GM19240 (cell line): ENCODE measurements around the gene LIFR.

ENCODE experiments used
- DNase-seq: peaks from one replicate; pipeline ENCODE4 v3.0.0; 2011; ENCODE audit warnings: low spot score; ENCODE audit not compliant: insufficient read length

Gene LIFR

DNA sequence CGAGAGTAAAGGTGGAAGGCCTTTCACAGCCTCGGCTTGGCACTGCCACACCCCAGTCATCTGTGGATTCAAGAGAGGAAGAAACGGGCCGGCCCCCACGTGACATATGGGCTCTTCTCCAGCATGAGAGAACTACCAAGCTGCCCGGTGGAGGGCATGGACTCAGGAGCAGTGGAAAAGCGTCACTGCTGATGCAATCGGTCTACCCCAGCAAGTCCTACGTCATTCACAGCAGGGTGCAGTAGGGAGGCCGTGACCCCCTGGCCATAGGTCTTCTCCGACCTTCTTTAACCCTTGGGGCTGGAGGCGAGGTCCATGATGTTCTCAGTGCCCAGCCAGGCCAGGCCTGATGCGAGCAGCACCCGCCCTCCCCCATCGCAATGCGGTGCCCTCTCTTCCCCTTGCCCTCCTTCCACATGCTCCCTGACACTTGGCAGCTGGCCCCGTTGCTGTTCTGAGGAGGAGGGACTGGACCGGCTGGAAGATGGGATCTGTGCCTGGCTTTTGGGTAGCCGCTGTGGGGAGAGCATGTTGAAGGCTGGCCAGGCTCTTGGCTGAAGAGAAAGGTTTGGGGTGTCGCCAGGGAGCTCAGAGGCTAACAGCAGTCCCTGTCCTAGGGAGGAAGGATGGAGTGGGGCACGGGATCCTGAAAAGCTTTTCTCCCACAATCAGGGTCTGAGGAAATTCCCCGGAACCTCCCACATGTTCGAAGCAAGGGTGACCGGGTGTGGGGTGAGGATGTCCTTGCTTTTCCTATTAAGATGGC is 89.8 kb downstream of the LIFR start:
- DNase-seq: no peak

DNA sequence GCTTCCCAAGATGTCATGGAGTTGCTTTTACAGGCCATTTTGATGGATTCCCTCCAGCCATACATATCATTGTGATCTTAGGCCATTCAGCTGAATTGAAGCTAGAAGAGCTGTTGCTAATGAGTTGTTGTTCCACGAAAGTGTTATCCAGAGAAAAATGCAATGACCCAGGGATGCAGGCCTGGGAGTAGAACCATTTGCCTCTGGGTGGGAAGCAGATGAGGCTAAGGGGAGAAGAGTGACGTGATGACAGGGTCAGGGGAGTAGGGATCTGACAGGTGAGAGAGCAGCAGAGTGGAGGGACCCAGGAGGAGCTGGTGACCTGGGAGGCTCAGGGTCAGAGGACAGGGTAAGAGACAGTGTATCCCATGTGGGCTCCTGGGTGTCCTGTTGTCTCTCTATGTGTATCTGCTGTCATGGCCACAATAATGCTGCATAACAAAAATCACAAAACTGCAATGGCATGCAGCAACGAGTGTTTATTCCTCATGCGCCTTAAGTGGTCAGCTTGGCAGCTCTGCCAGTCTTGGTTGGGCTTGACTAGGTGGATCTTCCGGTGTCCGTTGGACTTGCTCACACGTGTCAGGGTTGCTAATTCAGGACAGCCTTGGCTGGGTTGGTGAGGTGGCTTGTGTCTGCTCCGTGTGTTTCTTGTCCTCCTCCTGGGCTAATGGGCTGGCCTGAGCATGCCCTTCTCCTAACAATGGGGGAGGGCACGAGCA is 90.6 kb downstream of the LIFR start:
- DNase-seq: no peak

DNA sequence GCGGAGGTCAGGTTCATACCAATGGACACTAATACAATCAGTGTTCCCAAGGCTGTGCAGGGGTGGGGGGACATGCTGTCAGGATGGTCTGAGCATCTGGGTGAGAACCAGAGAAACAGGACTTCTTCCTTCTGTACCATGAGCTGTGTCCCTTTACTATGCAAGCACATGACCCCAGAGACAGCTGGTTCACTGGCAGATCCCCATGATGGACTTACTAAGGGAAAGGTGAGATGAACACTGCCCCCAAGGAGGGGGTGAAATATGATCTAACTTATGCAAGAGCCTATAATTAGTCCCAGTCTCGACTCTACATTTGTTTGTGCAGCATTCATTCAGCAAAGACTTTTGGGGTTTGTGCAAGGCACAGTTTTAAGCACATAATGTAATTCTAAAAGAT is 91.4 kb downstream of the LIFR start:
- no peak for DNase-seq

DNA sequence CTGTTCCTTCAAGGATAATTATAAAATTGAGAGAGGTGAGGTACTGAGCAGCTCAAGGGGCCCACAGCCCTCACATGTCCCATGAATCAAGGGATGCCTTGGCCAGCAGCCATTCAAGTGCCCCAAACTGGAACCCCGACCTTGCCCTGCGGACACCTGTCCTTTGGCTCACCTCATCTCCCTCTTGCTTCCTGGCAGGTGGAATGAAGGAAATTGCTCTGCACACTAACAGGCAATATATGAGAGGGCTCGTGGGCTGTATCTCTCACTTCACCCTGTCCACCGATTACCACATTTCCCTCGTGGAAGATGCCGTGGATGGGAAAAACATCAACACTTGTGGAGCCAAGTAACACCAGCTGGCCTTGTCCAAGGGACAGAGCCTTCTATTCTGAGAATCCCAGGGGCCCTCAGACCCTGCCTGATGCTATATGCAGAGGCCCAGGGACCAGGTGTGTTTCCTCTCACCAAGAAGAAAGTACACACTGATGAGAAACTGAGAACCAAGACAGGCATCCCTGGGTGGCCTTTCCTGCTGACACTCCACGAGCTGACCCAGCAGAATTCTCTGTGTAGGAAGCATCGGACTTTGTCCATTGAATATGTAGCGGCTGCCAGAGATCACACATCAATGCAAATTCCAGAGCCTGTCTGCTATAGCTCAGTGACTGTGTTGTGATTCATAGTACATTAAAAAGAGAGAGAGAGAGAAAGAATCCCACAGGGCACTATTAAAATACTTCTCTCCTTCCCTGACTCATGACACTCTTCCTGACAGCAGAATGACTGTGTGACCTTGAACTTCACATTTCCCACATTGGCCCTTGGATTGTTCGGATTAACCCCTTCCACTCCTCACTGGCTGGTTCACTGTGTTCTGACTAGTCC is 92.6 kb downstream of the LIFR start:
- DNase-seq: no peak

DNA sequence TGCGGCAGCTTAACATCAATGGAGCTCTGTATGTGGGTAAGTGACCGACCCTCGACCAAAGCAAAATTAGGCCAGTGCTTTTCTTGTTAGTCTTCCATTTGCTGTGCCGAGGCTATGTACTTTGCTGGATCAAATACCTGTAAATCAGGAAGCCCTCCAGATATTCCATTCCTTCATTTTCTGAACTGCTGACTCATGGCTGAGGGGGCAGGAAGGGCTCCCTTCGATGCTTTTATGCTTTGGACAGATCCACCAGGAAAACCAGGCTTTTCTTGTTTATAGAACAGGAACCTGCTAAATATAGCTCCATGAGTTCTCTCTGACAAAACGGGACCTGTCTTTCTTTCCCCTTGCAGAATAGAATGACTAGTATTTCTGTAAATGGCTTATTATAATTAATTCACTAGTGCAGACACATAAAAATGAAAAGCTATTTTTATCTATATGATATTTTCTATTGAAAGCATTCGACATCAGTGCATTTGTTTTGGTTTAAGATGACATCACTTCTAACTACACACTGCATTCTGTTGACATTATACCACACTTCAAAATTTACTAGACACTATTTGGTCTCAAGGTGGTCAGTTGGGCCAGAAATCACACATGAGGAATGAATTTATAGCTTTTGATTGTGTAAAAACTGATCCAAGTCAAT is 93.3 kb downstream of the LIFR start:
- no peak for DNase-seq

DNA sequence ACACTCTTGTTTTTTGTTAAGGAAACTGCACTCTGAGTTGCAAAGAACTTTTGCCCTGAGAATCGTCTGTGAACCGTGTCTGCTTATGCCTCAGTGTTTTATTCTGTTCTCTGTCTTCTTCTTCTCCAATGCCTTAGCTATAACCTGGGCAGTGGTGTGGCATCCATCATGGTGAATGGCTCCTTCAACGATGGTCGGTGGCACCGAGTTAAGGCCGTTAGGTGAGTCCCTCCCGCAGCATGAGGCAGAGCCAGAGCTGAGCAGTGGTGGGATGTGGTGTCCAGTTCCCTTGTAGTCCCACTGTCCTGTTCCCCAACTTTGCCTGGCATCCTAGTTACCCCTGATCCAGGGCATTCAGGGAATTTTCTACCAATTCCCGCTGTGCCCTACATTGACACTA is 98.3 kb downstream of the LIFR start:
- DNase-seq: no peak

DNA sequence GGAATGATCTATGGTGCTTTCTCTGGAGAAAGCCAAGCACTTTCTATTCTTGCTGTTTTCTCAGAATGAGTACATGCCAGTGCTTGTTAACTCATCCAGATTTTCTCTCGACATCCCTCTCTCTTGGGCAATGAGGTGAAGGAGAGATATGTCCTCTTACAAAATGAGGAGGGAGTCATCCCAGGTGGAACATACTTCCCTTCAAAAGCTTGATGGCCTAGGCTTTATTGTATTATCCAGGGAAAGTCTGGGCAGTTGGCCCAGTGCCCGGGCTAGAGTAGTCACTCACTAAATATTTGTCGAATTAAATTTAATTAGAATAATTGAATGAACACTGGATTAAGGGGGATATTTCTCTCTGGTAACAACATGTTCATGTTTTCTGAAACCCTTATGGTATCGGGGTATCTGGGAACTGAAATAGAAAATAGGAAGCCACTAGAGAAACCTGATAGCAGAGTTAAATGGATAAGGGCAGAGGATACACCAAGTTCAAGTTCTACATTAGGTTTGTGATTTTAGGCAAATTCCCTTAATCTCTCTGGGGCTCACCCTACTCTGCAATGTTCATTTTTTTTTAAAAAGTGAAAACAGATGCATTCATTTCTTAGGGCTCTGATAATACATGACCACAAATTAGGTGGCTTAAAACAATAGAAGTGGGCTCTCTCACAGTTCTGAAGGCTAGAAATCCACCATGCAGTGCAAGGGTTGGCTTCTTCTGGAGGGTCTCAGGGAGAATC is 99.6 kb downstream of the LIFR start:
- no peak for DNase-seq

DNA sequence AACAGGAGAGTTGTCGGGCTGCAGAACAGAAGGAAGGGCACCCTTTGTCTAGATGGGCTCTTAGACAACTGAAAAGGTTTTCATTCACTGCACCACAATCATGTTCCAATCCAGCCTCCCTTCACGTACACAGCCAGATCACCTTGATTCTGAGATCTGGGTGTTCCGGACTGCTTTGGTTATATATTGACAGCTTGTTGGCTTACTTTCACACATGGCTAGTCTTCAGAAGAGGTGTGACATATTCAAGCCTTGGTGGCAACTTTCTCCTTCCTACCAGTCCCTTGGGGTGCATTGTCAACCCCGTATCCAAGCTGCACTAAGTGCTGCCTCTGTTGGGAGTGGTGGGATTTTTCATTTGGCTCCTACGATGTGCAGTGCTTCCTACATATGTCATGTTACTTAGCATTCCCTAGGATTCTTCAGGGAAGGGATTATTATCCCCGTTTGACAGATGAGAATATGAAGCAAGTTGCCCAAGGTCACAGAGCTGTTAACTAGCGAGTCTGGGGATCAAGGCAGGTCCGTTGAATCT is 100.6 kb downstream of the LIFR start:
- DNase-seq: no peak

DNA sequence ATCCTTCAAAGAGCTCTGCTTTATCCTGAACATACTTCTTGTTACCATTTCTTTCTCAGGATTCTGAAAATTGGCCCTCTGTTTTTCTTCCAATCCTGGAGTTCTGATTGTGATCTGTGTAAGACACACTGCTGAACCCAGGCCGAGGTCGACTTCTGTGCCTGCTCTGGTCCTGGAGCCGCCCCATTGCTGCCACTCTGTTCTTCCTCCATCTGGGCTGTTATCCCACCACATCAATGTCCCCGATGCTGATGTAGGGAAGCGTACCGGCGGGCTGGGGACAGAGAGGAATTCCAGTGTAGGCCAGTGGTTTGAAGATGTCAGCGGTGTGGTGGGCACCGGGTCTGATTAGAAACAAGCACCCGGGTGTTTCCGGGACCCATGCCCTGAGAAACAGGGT is 102.5 kb downstream of the LIFR start:
- no peak for DNase-seq

DNA sequence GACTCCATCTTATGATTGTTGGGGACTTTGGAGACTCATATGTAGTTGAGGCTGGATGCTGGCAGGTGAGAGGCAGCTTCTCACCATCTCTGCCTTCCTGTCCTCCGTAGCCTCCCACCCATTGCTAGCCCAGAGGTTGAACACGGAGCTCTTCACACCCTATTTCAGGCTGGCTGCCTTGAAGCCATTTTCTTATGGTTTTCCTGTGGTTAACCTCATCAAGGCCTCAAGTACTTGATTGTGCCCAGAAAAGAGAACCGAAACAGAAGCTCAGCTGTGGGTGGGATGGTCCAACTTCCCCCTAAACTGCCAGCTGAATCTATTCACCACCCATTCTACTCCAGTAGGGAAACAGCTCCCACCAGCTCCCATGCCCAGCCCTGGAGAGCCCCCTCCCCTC is 102.9 kb downstream of the LIFR start:
- DNase-seq: peak; percentile 58

DNA sequence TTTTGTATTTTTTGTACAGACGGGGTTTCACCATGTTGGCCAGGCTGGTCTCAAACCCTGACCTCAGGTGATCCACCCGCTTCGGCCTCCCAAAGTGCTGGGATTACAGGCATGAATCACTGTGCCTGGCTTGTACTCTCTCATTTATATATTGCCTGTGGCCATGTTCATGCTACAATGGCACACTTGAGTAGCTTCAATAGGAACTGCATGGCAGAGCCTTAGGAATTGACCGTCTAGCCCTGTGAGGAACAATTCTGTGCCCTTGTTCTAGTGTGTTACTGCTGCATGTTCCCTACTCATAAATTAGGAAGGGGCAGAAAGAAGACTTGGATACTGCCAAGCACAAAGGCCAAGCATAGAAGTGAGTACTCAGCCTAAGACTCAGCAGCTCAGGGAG is 104.2 kb downstream of the LIFR start:
- no peak for DNase-seq

DNA sequence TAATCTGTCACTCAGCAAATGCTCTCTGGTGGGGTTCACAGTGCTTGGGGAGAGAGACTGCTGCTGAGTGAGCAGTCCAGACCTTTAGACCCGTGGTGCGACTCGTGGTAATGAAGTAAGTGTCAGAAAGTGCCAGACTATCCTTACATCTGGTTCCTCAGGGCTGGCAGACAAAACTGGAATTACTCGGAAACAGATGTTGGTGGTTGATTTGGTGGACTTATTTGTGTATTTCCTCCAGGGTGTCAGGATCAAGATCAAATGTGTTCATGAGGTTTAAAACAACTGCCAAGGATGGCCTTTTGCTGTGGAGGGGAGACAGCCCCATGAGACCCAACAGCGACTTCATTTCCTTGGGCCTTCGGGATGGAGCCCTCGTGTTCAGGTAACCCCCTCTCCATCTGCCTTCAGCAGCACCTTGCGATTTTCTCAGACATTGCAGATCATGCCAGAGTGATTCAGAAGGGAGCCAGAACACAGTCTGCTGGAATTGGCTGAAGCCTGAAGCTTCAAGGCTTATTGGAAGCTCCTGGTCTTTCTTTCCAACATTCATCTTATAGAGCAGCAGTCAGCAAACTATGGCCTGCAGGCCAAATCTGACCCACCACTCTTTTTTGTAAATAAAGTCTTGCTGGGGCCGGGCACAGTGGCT is 105.2 kb downstream of the LIFR start:
- DNase-seq: no peak

DNA sequence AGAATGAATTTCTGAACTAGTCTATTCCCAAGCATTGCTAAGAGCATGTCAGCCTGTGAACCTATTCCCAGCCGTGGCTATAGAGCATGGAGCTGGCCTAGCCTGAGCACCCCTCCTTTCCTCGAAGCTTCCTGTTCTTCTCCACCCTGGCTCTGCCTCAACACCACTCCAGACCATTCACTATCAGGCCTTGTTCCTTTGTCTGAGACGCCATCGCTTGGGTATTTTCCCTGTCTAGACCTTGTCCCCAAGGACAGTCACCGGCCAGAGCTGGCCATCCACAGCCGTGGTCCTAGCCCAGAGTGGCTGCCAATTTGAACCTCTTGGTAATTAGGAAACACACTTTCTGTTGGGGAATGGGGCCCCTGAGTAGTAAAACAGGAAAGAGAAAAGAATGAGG is 105.8 kb downstream of the LIFR start:
- DNase-seq: no peak

DNA sequence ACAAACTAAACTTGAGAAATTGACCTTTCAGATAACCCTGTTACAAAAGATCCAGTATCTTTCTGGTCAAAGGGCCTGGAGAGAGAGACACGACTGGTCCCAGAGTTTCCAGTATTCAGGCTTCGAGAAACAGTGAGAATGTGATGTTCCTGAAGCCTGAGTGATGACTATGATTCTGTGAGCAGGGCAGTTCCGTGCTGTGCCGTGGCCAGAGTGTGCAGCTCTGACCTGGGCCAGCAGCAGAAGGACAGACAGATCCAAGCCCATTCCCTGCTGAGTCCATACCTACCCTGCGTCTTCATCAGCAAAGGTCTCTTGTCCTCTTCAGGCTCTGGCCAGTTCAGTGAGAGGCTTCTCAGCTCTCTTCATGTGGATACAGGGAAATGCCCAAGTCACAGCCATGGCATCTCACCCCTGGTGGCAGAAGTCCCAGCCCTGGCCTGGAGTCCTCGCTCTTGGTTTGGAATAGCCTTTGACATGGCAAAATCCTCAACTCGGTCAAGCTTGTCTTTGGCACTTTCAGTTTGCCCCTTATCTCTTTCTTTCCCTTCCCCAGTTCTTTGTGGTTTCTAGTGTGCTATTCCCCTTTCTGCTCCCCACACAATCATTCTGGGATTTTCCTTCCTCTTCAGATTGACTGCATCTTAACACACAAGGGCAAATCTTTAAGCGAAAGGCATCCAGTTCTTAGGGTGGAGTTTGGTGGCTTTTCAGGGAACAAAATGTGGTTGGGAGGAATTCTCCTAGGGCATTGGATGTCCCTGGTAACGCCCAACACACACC is 107.7 kb downstream of the LIFR start:
- no peak for DNase-seq

DNA sequence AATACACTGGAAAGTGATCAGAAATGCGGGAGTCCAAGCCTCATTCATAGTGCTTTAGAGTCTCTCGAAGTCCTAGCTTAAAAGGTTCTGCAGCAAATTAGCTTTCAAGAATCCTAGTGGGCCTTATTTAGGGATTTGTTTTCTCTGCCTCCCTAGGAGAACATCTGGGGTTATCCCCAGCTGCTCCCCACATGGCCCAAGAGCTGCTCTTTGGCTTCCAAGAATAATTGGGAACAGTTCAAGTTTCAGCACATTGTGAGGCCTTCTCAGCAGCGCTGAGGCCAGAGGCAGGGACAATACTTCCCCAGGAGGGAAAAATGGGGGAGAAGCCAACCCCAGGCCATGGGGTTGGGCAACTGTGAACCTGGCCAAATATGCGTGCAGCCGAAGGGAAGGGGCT is 108.7 kb downstream of the LIFR start:
- DNase-seq: no peak

DNA sequence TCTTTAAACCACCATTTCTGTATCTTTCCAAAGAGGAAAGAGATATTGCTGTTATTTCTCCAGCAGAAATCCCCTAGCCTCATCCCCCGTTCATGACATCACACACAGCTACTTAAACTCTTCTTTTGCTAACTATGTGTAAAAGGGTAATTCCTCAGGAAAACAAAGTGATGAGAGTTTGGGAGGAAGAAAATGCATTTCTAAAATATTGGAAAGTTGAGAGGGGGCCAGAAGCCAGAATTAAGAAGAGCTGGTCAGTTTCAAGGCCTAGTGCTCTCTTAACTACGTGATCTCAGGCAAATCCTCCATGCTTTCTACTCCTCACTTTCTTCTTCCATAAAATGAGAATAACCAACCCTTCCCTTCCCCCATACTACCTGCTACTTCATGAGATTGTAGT is 109.4 kb downstream of the LIFR start:
- DNase-seq: no peak

DNA sequence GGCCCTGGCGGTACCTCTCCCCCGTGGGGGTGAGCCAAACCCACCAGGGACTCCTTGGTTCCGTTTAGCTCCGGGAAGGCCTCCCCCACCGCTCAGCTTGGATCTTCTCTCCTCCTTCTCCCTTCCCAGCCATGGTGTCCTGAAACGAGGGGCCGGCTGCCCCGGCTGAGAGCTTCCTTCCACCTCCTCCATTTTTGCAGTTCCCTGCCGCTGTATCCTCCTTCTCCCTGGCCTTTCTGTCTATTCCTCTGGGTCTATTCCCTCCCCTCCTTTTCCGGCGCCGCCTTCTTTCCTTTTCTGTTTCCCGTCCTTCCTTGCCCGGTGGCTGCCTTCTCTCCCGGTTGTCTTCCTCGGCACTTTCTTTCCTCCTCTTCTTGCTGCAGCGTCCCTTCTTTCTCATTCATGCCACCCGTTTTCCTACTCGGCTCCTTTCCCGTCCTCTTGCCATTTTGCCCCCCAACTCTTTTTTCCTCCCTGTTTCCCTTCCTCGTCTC is 110.4 kb downstream of the LIFR start:
- DNase-seq: no peak

DNA sequence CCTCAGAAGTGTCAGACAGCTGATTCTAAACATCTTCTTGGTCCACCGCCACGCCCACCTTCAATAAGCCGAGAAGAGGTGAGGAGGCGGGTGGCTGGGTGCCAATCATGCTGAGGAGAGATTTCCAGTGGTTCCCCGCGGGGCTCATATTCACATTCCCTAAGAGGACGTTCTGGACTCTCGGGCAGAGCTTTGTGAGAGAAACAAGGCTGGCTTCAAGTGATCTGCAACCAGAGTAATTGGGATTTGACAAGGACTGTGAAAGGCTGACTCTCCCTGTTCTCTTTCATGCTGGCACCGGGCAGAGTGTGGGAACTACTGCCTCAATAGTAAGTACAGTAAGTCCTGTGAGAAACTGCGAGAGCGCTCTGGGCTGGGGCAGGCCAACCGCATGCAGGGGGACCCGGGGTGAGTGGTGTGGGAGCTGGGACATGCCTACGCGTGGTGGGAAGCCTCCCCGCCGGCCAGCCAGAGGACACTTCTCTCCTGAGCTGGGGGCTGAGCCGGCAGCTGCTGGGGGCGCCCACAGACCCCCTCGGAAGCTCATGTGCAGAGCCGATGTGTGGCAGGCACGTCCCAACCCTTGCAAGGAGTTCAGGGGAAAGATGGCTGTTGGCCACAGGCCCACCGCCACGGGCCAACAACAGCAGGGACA is 110.9 kb downstream of the LIFR start:
- DNase-seq: no peak

DNA sequence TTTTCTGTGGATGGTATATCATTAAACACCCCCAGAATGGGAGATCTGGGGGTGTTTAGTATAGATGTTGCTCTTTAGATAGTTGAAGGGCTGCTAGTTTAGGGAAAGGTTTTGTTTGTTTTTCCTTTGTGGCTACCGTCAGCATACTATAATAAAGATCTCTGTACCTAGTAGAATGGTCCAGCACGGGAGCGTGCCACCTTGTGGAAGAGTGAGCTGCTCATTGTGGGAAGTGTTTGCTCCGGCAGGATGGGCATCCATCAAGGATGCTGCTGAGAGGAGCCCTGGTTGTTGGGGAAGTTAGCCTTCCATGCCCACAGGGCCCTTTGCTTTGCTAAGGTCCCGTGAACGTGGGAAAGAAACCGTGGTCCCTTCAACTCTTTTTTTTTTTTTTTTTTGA is 113.1 kb downstream of the LIFR start:
- DNase-seq: no peak
